GM12872 (cell line): ENCODE results near the gene CDH12.

Experiments used
- TF ChIP-seq, protein P1 (sequence below): IDR thresholded peaks from 3 replicates; pipeline ENCODE4 v1.5.1; 2011; ENCODE audit warnings: low read depth, mild to moderate bottlenecking, low read length, moderate library complexity; ENCODE audit not compliant: insufficient read depth

CDH12 gene

GRCh38 chr5:22887566-22887965 is 34.4 kb upstream of the CDH12 start:
- TF ChIP-seq, protein P1, sequence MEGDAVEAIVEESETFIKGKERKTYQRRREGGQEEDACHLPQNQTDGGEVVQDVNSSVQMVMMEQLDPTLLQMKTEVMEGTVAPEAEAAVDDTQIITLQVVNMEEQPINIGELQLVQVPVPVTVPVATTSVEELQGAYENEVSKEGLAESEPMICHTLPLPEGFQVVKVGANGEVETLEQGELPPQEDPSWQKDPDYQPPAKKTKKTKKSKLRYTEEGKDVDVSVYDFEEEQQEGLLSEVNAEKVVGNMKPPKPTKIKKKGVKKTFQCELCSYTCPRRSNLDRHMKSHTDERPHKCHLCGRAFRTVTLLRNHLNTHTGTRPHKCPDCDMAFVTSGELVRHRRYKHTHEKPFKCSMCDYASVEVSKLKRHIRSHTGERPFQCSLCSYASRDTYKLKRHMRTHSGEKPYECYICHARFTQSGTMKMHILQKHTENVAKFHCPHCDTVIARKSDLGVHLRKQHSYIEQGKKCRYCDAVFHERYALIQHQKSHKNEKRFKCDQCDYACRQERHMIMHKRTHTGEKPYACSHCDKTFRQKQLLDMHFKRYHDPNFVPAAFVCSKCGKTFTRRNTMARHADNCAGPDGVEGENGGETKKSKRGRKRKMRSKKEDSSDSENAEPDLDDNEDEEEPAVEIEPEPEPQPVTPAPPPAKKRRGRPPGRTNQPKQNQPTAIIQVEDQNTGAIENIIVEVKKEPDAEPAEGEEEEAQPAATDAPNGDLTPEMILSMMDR = no peak

- TF ChIP-seq, protein P1 = no peak
Measured at GRCh38 chr5:22855824-22856223, 2.7 kb upstream of the CDH12 start.

- TF ChIP-seq, protein P1 = no peak
Measured at GRCh38 chr5:22850981-22851380, 2.2 kb downstream of the CDH12 start.

- TF ChIP-seq, protein P1 = no peak
Measured at GRCh38 chr5:22846693-22847092, 6.5 kb downstream of the CDH12 start.

DNA sequence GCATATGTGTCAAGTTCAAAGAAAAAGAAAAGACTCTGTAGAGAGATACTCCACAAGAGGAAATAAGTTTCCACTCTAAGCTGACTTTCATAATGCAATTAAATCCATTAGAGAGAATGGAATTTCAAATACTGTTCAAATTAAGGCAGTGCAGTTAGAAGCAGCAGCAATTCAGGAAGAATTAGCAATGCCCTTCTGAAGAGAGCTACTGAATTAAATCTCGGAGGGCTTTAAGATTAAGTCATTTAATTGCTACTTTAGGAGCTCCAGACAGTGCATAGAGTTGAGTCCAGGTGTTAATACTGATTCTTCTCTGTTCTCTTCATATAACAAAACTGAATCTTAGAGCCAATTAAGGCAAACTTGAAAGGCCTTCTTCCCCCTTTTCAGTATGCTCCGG is 8.5 kb downstream of the CDH12 start:
- TF ChIP-seq, protein P1 = no peak

GRCh38 chr5:22844155-22844554 is 9.0 kb downstream of the CDH12 start:
- TF ChIP-seq, protein P1 = no peak

GRCh38 chr5:22842574-22842973 is 10.6 kb downstream of the CDH12 start:
- TF ChIP-seq, protein P1 = no peak

DNA sequence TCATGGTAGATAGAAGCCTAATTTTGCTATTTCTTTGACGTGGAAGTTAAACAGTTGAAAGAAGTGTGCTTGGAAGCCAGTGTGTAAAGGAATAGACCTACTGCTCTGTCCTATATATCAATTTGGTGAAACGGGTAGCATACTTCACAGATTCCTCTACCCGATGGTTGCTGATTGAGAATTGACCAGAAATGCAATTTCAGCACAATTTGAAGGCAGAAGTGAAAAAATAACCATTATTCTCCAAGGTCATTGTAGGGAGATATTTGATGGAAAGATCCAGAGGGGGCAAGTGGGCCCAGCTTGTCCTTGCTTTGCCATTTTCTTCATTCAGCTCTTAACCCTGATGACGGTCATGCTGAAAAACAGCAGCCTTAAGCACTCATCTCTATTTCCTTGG is 15.3 kb downstream of the CDH12 start:
- TF ChIP-seq, protein P1 = no peak
